Subcutaneous abdominal adipose tissue (tissue), 5 donors: Measurements from ENCODE around the gene ELL3.

ENCODE experiments used
- H3K27ac ChIP-seq: one replicate; pipeline ENCODE4 v1.7.0; 2013; ENCODE audit warnings: low read depth, mild to moderate bottlenecking, inconsistent platforms, low read length, moderate library complexity
- H3K27me3 ChIP-seq, 5 donors: one replicate each; pipeline ENCODE4 v1.7.0; 2013; ENCODE audit warnings: low read length in 5 of 5, inconsistent platforms in 1 of 5; ENCODE audit not compliant: control insufficient read depth in 5 of 5, insufficient read depth in 4 of 5
- H3K36me3 ChIP-seq, 5 donors: one replicate each; pipeline ENCODE4 v1.7.0; 2013; ENCODE audit warnings: low read length in 5 of 5; ENCODE audit not compliant: control insufficient read depth in 5 of 5, insufficient read depth in 5 of 5
- H3K4me1 ChIP-seq, 5 donors: one replicate each; pipeline ENCODE4 v1.7.0; 2013; ENCODE audit warnings: low read length in 5 of 5, mild to moderate bottlenecking in 3 of 5, moderate library complexity in 1 of 5; ENCODE audit not compliant: control insufficient read depth in 5 of 5, insufficient read depth in 5 of 5
- H3K4me3 ChIP-seq, 5 donors: one replicate each; pipeline ENCODE4 v1.7.0; 2013; ENCODE audit warnings: low read length in 5 of 5, low read depth in 1 of 5
- H3K9ac ChIP-seq, 5 donors: one replicate each; pipeline ENCODE4 v1.7.0; 2013; ENCODE audit warnings: low read length in 5 of 5, mild to moderate bottlenecking in 4 of 5, moderate library complexity in 3 of 5
- H3K9me3 ChIP-seq, 5 donors: one replicate each; pipeline ENCODE4 v1.7.0; 2013; ENCODE audit warnings: low read length in 5 of 5; ENCODE audit not compliant: control insufficient read depth in 5 of 5
- donor health status: healthy.
- donor health status: healthy.
- donor health status: healthy.
- donor health status: healthy.
- donor health status: healthy.

The ELL3 gene

DNA sequence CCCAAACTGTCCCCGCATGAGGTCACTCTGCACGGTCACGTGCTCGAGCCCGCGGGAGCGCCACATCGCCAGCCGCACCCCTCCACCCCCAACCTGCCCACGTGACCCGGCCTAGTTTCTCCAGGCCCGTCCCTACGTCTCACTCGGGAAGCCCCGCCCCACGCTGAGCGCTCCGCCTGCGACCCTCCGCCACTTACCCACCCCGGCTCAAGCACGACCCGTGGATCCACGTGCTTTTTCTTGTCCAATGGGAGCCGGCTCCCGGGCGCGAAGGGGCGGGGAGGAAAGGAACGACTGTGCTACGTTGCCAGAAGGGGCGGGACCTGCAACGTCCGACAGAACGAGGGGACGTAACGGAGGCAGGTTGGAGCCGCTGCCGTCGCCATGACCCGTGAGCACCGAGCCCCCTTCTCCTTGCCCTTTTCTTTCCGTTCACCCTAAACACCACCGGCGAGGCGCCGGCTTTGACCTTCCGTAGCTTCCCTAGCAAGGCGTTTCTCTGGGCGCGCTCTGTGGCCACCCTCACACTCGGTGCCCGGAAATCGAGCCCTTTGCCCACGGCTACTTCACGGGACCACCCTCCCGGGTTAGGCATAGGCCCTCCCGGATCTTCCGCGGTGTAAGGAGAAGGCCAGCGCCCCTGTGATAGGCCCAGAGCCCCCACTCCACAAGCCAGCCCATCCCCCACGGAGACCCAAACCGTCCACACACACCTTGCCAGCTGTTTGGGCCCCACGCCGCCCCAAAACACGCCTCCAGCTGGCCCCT lies 15.4 kb upstream of the ELL3 start, which contains the start of gene SERF2:
Gene SERF2 (plus strand): TSS at position 328 of the 768 bp plus-strand sequence. CDS start 57 bp downstream, at position 385.
- Histone ChIP-seq H3K4me1 (peaks cover 8 to 50% (median 38%) of the 10 kb centered on the region in 5 donors), H3K36me3 (peaks cover 9 to 40% (median 34%) of the 10 kb centered on the region in 5 donors), H3K27ac (peak within 1 kb of the TSS; percentile 100), H3K9me3 (no peaks in the 10 kb centered on the region), H3K27me3 (no peaks in the 10 kb centered on the region), H3K9ac (peak within 1 kb of the TSS; percentile 98 to 100 (median 100)), H3K4me3 (peak within 1 kb of the TSS; percentile 84 to 99 (median 96))

DNA sequence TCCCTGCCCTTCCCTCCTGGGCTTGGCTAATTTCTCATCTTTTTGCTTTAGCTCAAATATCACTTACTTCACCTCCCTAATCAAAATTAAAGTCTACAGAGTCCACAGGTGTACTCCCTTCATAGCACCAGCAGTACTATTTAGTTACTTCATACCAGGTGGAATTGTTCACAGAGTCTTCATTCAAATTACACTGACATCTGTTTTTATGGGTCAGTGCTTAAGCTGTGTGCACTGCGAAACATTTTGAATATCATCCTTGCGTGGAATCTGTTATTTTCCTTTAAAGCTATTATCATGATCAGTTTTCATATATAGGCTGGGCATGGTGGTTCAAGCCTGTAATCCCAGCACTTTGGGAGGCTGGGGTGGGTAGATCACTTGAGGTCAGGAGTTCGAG lies 12.6 kb upstream of the ELL3 start:
- Histone ChIP-seq H3K4me3 (no peak overlapping the region), H3K9ac (no peak overlapping the region), H3K9me3 (no peaks in the 10 kb centered on the region), H3K27ac (no peak overlapping the region), H3K27me3 (no peaks in the 10 kb centered on the region), H3K4me1 (peaks cover 5 to 25% (median 21%) of the 10 kb centered on the region in 5 donors), H3K36me3 (peaks cover 0 to 12% (median 8%) of the 10 kb centered on the region in 5 donors)

- Histone ChIP-seq H3K4me1 (peaks cover 2 to 22% (median 11%) of the 10 kb centered on the region in 5 donors), H3K36me3 (peaks cover 0 to 2% (median 0%) of the 10 kb centered on the region in 5 donors), H3K27me3 (no peaks in the 10 kb centered on the region), H3K9ac (no peak overlapping the region), H3K4me3 (no peak overlapping the region), H3K9me3 (no peaks in the 10 kb centered on the region), H3K27ac (no peak overlapping the region)
These were observed 2.2 kb upstream of the ELL3 start for GRCh38 chr15:43779016-43779415.

- peaks cover 2 to 22% (median 13%) of the 10 kb centered on the region in 5 donors for H3K4me1 ChIP-seq
- H3K27me3 ChIP-seq = no peaks in the 10 kb centered on the region
- peak overlapping the region; percentile 91 for H3K27ac ChIP-seq
- H3K4me3 ChIP-seq = peak overlapping the region; percentile 72 to 90 (median 82)
- no peaks in the 10 kb centered on the region for H3K9me3 ChIP-seq
- peak overlapping the region; percentile 63 to 86 (median 83) for H3K9ac ChIP-seq
- H3K36me3 ChIP-seq = peaks cover 7 to 15% (median 13%) of the 10 kb centered on the region in 5 donors
These were observed 625 bp upstream of the ELL3 start for GRCh38 chr15:43777267-43777914.

GRCh38 chr15:43776101-43776717 lies 557 bp downstream of the ELL3 start:
- Histone ChIP-seq H3K4me3 (peak overlapping the region; percentile 40 to 90 (median 82)), H3K27ac (peak overlapping the region; percentile 91), H3K9ac (peak overlapping the region in 4 of 5 donors; percentile 45 to 86 (median 58)), H3K36me3 (peaks cover 16 to 27% (median 23%) of the 10 kb centered on the region in 5 donors), H3K4me1 (peaks cover 2 to 22% (median 13%) of the 10 kb centered on the region in 5 donors), H3K27me3 (no peaks in the 10 kb centered on the region), H3K9me3 (no peaks in the 10 kb centered on the region)

- Histone ChIP-seq H3K9me3 (no peaks in the 10 kb centered on the region), H3K4me1 (peaks cover 2 to 22% (median 13%) of the 10 kb centered on the region in 5 donors), H3K27ac (peak overlapping the region; percentile 91), H3K27me3 (no peaks in the 10 kb centered on the region), H3K9ac (peak overlapping the region in 2 of 5 donors; percentile 1 to 28), H3K4me3 (no peak overlapping the region), H3K36me3 (peaks cover 18 to 33% (median 29%) of the 10 kb centered on the region in 5 donors)
These were observed 1.3 kb downstream of the ELL3 start for GRCh38 chr15:43775411-43775965.

DNA sequence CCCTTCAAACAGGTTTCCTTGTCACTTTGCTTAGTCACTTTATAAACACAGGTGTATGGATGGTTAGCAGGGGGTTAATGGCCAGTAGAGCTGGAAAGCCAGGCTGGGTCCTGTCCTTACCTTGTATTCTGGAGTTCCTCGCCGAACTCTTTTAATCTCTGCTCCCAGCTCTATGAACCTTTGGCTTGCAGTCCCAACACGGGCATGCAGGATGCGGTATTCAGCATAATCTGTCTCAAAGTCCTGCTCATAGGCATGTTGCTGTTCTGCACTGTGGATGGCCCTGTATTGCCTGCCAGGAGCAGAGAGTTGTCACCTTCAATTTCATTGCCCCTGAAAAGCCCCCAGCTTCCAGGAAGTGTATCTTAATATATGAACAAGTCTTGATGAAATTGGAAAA lies 2.7 kb downstream of the ELL3 start:
- Histone ChIP-seq H3K4me1 (peaks cover 2 to 22% (median 13%) of the 10 kb centered on the region in 5 donors), H3K36me3 (peaks cover 30 to 45% (median 33%) of the 10 kb centered on the region in 5 donors), H3K27me3 (no peaks in the 10 kb centered on the region), H3K27ac (no peak overlapping the region), H3K9ac (no peak overlapping the region), H3K9me3 (no peaks in the 10 kb centered on the region), H3K4me3 (no peak overlapping the region)

DNA sequence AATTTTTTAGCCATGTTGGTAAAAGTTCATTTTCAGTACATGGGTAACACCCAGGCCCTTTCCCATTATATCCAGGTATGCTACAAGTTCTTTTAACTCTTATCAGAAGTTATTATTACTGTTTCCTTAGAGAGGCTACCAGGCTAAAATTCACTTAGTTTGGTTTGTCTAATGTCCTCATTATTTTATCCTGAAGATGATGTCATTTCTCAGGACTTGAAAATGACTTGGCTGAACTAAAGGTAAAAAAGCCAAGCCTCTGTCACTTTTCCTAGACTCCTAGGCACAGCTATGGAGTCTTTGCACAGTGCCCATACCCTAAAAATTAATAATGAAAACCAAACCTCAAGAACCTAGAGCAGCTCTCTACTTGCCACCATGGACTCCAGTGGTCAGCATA lies 4.1 kb downstream of the ELL3 start:
- H3K27me3 ChIP-seq = no peaks in the 10 kb centered on the region
- H3K4me3 ChIP-seq = no peak overlapping the region
- peak overlapping the region in 1 of 5 donors; percentile 25 for H3K9ac ChIP-seq
- H3K36me3 ChIP-seq = peaks cover 40 to 60% (median 44%) of the 10 kb centered on the region in 5 donors
- peaks cover 2 to 16% (median 12%) of the 10 kb centered on the region in 5 donors for H3K4me1 ChIP-seq
- H3K9me3 ChIP-seq = no peaks in the 10 kb centered on the region
- peak overlapping the region; percentile 16 for H3K27ac ChIP-seq

DNA sequence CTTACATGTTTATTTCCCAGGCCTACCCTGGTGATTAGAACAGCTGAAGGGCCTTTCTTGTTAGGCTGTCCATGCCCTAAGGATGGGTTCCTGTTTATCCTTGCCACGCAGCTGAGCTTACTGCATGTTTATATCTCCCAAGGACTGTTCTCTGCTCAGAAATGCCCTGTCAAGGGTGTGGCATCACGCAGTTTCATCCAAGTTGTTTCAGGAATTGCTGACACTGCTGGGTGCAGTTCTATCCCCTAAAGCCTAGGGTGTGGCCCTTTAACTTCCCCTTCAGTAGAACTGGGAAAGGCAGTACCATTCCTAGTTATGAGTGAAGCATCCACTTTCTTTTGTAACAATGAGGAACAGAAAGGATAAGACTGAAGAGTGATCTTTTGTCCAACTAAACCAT lies 5.0 kb downstream of the ELL3 start:
- H3K36me3 ChIP-seq = peaks cover 40 to 68% (median 52%) of the 10 kb centered on the region in 5 donors
- no peak overlapping the region for H3K27ac ChIP-seq

More for the DNA sequence above, 5.0 kb downstream of the ELL3 start:
- Histone ChIP-seq H3K4me1 (peaks cover 0 to 11% (median 9%) of the 10 kb centered on the region in 5 donors), H3K4me3 (no peak overlapping the region), H3K27me3 (no peaks in the 10 kb centered on the region), H3K9me3 (no peaks in the 10 kb centered on the region), H3K9ac (peak overlapping the region in 1 of 5 donors; percentile 25)
